GM10248 (cell line): Measurements from ENCODE around the gene AUNIP.

Experiments
- CTCF ChIA-PET: fragments of 300-600 bp; sonication (Branson Sonifier 250); formaldehyde crosslinking; extraction: SDS; loops from one replicate; lab custom pipeline; 2021; ENCODE audit warnings: antibody characterized with exemption; lab: Yijun Ruan, JAX
- POLR2A ChIA-PET: fragments of 350-650 bp; sonication (Branson Sonifier 250); formaldehyde crosslinking; extraction: SDS; loops from one replicate; lab custom pipeline; 2020; ENCODE audit warnings: antibody characterized with exemption; lab: Yijun Ruan, JAX
- DNase-seq: peaks from one replicate; pipeline ENCODE4 v3.0.0; 2012; ENCODE audit errors: extremely low spot score
- TF ChIP-seq, protein P1 (sequence below): IDR thresholded peaks from 2 replicates; pipeline ENCODE4 v1.5.1; 2012; ENCODE audit warnings: mild to moderate bottlenecking, low read depth; ENCODE audit errors: extremely low read depth, missing control alignments, control extremely low read depth

Gene AUNIP

DNA sequence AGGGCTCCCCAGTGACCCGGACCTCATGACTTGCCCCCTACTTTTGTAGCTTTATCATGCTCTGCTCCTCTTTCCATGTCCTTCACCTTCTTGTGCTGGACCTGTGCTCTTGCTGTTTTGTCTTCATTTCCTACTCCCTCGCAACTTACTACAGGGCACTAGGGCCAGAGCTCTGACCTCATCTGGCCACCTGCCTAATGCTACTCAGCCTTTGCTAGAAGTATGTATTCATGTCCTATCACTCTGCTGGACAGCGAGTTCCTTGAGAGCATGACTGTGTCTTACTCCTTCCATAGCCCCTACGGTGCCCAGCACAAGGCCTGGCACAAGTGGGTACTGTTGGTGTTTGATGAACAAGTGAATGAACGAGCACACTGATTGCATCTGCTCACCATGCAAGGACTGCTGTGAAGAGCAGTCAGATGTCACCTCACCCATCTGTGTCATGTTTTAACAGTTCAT is 37.6 kb downstream of the AUNIP start:
- POLR2A ChIA-PET = interaction anchor here (0.6 kb wide), 1 partner anchor 178 kb away, joined by 5 read pairs; no protein-coding TSS in a partner anchor
- no peak for DNase-seq
- TF ChIP-seq, protein P1, sequence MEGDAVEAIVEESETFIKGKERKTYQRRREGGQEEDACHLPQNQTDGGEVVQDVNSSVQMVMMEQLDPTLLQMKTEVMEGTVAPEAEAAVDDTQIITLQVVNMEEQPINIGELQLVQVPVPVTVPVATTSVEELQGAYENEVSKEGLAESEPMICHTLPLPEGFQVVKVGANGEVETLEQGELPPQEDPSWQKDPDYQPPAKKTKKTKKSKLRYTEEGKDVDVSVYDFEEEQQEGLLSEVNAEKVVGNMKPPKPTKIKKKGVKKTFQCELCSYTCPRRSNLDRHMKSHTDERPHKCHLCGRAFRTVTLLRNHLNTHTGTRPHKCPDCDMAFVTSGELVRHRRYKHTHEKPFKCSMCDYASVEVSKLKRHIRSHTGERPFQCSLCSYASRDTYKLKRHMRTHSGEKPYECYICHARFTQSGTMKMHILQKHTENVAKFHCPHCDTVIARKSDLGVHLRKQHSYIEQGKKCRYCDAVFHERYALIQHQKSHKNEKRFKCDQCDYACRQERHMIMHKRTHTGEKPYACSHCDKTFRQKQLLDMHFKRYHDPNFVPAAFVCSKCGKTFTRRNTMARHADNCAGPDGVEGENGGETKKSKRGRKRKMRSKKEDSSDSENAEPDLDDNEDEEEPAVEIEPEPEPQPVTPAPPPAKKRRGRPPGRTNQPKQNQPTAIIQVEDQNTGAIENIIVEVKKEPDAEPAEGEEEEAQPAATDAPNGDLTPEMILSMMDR = no peak
- CTCF ChIA-PET = interaction anchor here (0.8 to 6.0 kb wide), 8 partner anchors 9 to 83 kb away, joined by 3 to 26 read pairs (median 5); no protein-coding TSS in a partner anchor

DNA sequence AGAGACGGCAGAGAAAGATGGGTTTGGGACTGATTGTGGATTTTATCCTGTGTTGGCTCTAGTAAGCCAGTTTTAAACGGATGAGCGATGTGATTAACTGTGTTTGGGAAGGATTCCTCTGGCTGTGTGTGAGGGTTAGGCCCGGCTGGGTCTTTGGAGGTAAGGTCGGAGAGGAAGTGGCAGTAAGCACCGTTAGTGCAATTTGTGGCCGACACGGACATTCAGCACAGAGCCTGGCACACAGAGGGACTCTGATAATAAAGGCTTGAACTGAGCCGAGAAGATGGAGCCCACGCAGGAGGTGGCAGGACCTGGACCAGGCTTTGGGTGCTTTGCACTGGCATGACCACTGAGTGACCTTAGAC is 38.2 kb downstream of the AUNIP start:
- no peak for DNase-seq
- ChIA-PET POLR2A (interaction anchor here (0.6 kb wide), 1 partner anchor 179 kb away, joined by 5 read pairs; no protein-coding TSS in a partner anchor), CTCF (interaction anchor here (0.9 to 6.0 kb wide), 10 partner anchors 9 to 334 kb away, joined by 3 to 26 read pairs (median 4); no protein-coding TSS in a partner anchor)
- TF ChIP-seq, protein P1 = no peak

DNA sequence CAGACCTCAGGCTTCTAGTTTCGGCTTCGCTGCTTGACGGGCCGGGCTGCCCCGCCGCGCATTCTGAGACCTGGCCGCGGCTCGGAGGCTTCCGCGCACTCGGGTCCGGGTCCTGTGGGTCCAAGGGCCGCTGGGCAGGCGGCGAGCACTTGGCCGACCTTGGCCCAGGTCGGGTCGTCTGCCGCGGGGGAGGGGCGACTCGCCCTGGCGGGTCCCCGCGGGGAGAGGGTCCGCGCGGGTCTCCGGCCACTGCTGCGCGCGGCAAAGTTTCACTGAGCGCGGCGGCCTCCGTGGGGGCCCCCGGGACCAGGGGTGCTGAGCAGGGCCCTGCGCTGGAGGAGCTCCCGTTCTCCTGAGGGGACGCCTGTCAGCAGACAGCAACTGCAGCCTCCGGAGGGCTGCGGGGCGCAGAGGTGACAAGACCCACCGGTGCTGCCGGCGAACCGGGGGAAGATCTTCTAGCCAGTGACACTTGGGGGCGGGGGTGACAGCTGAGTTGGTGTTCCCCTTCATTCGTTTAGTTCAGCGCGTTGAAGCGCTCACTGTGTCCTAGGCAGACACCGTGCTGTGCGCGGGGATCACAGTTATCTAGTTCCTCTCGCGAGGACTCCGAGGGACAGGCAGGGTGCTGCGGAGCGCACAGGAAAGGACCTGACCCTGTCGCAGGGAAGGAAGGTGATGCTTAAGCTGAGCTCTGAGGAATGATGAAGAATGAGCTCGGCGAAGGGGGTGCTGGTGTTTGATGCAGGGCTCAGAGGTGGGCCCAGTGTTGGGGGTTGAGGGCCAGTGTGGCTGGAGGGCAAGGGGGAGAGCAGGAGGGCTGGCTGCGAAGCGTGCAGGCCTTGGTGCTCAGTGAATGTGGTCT is 38.8 kb downstream of the AUNIP start:
- CTCF ChIA-PET = interaction anchor here (0.9 to 6.0 kb wide), 10 partner anchors 8 to 333 kb away, joined by 3 to 26 read pairs (median 5); no protein-coding TSS in a partner anchor
- TF ChIP-seq, protein P1 = no peak
- peak; percentile 87 for DNase-seq
- POLR2A ChIA-PET = no interaction called here

DNA sequence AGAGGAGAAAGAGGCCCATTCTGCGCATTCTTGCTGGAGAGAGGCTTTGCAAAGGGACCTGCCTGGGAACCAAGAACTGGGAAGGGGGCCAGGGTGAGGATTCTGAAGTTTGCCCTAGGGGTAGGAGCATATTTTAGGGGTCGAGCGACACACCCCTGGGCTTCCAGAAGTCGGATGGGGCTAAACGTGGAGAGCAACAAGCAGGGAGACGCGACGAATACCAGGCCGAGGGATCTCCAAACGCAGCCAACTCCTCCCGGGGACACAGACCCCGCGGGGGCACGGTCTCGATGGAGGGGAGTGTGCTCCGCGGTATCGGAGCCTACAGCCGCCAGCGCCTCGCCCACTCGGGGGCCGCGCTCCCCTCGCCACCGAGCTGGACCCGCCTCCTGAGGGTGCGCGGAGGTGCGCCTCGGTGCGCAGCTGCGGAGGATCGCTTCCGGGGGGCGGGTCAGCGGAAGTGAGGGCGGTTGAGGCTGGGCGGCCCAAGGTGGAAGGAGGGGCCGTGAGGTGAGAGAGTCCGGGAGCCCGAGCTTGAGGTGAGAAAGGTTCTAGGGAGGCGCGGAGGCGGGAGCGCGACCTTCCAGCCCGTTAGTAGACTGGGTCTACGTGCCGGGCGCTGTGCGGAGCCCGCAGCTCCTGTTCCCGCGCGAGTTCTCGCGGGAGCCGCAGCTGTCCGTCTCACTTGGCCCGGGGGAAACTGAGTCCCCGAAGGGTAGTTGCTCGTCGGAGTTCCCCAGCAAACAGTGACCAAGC is 39.6 kb downstream of the AUNIP start, which contains the start of gene MTFR1L:
Gene MTFR1L (plus strand): TSS at position 464 of the 756 bp plus-strand sequence. CDS start 3,151 bp downstream, outside the sequence.
- DNase-seq = peak; percentile 98
- TF ChIP-seq, protein P1 = no peak
- ChIA-PET POLR2A (no interaction called here), CTCF (interaction anchor here (1.9 to 6.0 kb wide), 5 partner anchors 10 to 76 kb away, joined by 5 to 26 read pairs (median 7); no protein-coding TSS in a partner anchor)

DNA sequence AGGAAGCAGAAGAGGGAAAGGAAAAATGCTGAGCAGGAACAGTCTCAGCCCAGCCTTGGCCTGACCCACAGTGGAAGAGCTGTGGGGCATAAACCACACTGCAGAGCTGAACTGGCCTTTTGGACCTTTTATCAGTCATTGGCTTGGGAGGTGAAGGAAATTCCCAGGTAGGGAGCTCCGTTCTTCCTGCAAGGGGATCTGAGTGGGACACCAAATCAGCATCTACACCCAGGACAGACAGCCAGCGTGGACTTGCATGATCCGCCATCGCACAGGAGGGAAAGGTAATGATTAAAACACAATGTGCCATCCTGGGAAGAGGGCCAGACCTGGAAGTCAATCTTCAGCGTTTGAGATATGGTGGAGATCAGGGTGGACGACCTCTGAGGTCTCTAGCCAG is 40.7 kb downstream of the AUNIP start:
- POLR2A ChIA-PET = no interaction called here
- CTCF ChIA-PET = interaction anchor here (1.9 to 6.0 kb wide), 2 partner anchors 9 to 18 kb away, joined by 5 to 26 read pairs; no protein-coding TSS in a partner anchor
- DNase-seq = no peak
- TF ChIP-seq, protein P1 = no peak
